Vagina (tissue), 2 donors: ENCODE data around the gene LRRFIP1. TPM values are rescaled to one million over a fixed set of nuclear protein-coding genes. Genes with fewer than 3 reads are reported as not detected.

Experiments
- DNase-seq, 2 donors: peaks; one replicate each; pipeline ENCODE4 v3.0.0-alpha.2; 2017; ENCODE audit errors: extremely low spot score in 2 of 2
- H3K27ac ChIP-seq: fragments of 200-600 bp; sonication (generic); one replicate; pipeline ENCODE4 v1.5.1; 2019
- H3K27me3 ChIP-seq: fragments of 200-600 bp; sonication (generic); one replicate; pipeline ENCODE4 v1.5.1; 2019
- H3K36me3 ChIP-seq, 2 donors: fragments of 200-600 bp; sonication (generic); one replicate each; pipeline ENCODE4 v1.5.1; 2017 to 2019
- H3K4me1 ChIP-seq: fragments of 200-600 bp; sonication (generic); one replicate; pipeline ENCODE4 v1.5.1; 2019
- H3K4me3 ChIP-seq, 2 donors: fragments of 200-600 bp; sonication (generic); 1 replicate in 1 of 2; 2 replicates in 1 of 2; pipeline ENCODE4 v1.5.1; 2016 to 2019
- H3K9me3 ChIP-seq: fragments of 200-600 bp; sonication (generic); one replicate; pipeline ENCODE4 v1.5.1; 2019
- CTCF ChIP-seq, 3 experiments: fragments of 450-650 bp in 2 of 3; fragments of 200-600 bp in 1 of 3; sonication (generic) in 1 of 3; IDR thresholded peaks; one replicate each; pipeline ENCODE4 v1.5.1; 2017 to 2019; ENCODE audit warnings: antibody characterized with exemption in 3 of 3, mild to moderate bottlenecking in 2 of 3, moderate library complexity in 2 of 3
- POLR2A ChIP-seq, 2 donors: fragments of 450-650 bp; IDR thresholded peaks; one replicate each; pipeline ENCODE4 v1.6.1; 2017; ENCODE audit warnings: antibody characterized with exemption in 2 of 2, mild to moderate bottlenecking in 2 of 2, moderate library complexity in 2 of 2
- POLR2AphosphoS5 ChIP-seq, 2 donors: sonication (generic); formaldehyde crosslinking; IDR thresholded peaks; one replicate each; pipeline ENCODE4 v1.9.0; 2017; ENCODE audit warnings: antibody characterized with exemption in 2 of 2, mild to moderate bottlenecking in 2 of 2, low read depth in 1 of 2; ENCODE audit not compliant: insufficient read depth in 1 of 2
- intact Hi-C: fragments of 100-400 bp; cut with DNase I; formaldehyde crosslinking; loops from one replicate; pipeline ENCODE4 v1.15.1; 2023
- total RNA-seq: library from RNA; depleted of rRNA; stranded (reverse); fragments of >200 nt; gene quantifications from one replicate; pipeline ENCODE4 v1.2.3, GENCODE V29; 2016

The LRRFIP1 gene
- total RNA-seq, 1 donor from 2014 or later = 132 TPM

DNA sequence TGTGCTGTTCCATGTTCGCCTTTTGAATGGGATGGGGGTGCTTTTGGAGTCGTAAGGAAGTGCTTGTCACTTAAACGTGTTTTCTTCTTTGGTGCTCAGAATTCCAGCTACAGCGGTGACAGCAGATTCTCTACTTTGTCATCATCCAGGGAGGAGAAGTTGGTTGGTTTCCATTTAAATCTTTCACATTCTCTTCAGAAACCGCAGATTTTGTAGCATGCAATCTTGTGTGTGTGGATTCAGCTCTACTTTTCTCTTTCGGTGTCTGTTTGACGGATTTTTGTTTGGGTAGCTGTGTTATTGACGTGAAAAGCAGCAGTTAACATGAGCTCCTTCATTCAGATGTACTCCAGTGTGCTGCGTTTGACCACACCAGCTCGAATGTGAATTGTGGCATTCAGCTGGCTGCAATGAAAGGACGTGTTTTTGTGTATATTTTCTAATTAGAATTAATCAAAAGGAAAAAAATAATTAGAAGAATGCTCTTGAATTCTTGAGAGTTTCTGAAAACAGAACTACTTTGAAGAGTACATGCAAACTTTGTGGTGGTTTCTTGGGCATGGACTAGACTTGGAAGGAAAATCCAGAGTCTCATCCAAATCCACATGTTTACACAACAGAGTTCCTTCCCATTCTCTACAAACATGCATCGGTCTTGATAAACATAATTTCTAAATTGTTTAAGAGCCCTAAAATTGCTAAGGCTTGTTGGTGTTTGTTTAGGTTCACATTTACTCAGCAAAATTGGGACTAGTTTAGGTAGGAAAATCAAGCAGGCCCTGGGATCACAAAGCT lies 102.5 kb downstream of the LRRFIP1 start:
- peak in 1 of 2 donors; percentile 52 for DNase-seq
- TF ChIP-seq POLR2AphosphoS5 (IDR thresholded peaks at IDR 0.05; ENCODE audit: insufficient read depth in 1 of 2, low read depth in 1 of 2) (no peak), POLR2A (IDR thresholded peaks at IDR 0.05) (no peak), CTCF (IDR thresholded peaks at IDR 0.05) (no peak)
- Histone ChIP-seq H3K27ac (no peak overlapping the region), H3K27me3 (no peaks in the 10 kb centered on the region), H3K4me1 (peaks cover 85% of the 10 kb centered on the region), H3K9me3 (no peaks in the 10 kb centered on the region), H3K4me3 (no peak overlapping the region), H3K36me3 (no peaks in the 10 kb centered on the region)
- intact Hi-C loops = no loop called here

DNA sequence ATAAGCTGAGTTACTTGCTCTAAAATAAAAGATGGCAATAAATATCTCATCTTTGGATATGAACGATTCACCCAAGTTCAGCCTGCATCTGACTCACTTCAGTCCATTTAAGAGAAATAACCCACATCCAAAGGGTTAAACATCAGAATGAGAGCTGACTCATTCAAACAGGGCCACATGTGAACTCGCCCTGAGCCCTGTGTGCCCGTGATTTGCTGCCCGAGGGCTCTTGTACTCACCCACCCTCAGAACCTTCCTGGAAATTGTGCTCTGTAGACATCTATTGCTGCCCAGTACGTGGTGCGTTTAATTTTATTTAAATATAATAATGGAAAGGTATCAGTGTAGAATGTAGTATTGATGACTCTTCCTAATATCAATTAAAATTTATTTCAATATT lies 104.3 kb downstream of the LRRFIP1 start:
- no peak overlapping the region for H3K4me3 ChIP-seq
- H3K27ac ChIP-seq = peak overlapping the region; percentile 73
- H3K9me3 ChIP-seq = no peaks in the 10 kb centered on the region
- peaks cover 87% of the 10 kb centered on the region for H3K4me1 ChIP-seq
- DNase-seq = peak in 1 of 2 donors; percentile 52
- TF ChIP-seq CTCF (IDR thresholded peaks at IDR 0.05) (no peak), POLR2AphosphoS5 (IDR thresholded peaks at IDR 0.05; ENCODE audit: insufficient read depth in 1 of 2, low read depth in 1 of 2) (no peak), POLR2A (IDR thresholded peaks at IDR 0.05) (no peak)
- no peaks in the 10 kb centered on the region for H3K27me3 ChIP-seq
- intact Hi-C loops = no loop called here
- no peaks in the 10 kb centered on the region for H3K36me3 ChIP-seq

- Histone ChIP-seq H3K27me3 (no peaks in the 10 kb centered on the region), H3K4me1 (peaks cover 87% of the 10 kb centered on the region), H3K9me3 (no peaks in the 10 kb centered on the region), H3K36me3 (no peaks in the 10 kb centered on the region), H3K27ac (peak overlapping the region; percentile 73), H3K4me3 (no peak overlapping the region)
- TF ChIP-seq POLR2A (IDR thresholded peaks at IDR 0.05) = no peak
- TF ChIP-seq CTCF (IDR thresholded peaks at IDR 0.05) = no peak
- TF ChIP-seq POLR2AphosphoS5 (IDR thresholded peaks at IDR 0.05; ENCODE audit: insufficient read depth in 1 of 2, low read depth in 1 of 2) = no peak
- intact Hi-C loops = no loop called here
- DNase-seq = peak in 1 of 2 donors; percentile 75
Observed at GRCh38 chr2:237732070-237732469, 104.7 kb downstream of the LRRFIP1 start.

DNA sequence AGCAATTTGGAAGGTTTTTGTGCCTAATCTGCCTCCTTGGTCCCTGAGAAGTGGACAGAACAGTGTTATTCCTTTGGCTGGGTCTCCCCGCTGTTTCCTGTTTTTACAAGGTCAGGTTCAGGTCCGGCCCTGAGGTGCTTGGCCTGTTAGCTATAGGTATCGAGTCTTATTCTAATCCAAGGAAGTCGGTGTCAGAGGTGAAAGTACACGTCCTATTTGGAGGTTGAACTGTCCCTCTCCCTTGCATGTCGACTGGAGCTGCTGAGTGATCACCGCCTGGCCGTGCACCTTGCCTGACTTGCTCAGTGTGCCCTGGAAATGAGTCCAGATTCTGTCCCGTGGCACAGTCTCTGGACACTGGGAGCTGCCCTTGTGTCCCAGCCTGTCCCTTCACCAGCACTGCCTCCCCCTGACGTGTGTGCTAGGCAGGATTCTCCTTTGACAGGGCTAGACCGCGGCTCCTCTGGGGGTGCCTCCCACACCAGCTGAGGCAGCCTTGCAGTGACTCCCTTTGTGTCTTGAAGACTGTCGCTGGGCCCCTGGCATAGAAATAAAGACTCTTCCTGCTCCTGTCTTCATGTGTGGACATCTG lies 105.5 kb downstream of the LRRFIP1 start:
- no peaks in the 10 kb centered on the region for H3K36me3 ChIP-seq
- peaks cover 86% of the 10 kb centered on the region for H3K4me1 ChIP-seq
- no peaks in the 10 kb centered on the region for H3K9me3 ChIP-seq
- H3K27ac ChIP-seq = peak overlapping the region; percentile 73
- H3K4me3 ChIP-seq = no peak overlapping the region
- DNase-seq = peak in 1 of 2 donors; percentile 89
- intact Hi-C loops = no loop called here
- H3K27me3 ChIP-seq = no peaks in the 10 kb centered on the region
- TF ChIP-seq POLR2AphosphoS5 (IDR thresholded peaks at IDR 0.05; ENCODE audit: insufficient read depth in 1 of 2, low read depth in 1 of 2) (peak; percentile 51 to 54), POLR2A (IDR thresholded peaks at IDR 0.05) (no peak), CTCF (IDR thresholded peaks at IDR 0.05) (no peak)
